NCI-H2081 (cell line): ENCODE results near the gene CXorf65.

Experiments
- DNase-seq, 2 experiments: peaks; one replicate each; lab custom pipeline; 2025; lab: John Stamatoyannopoulos, UW

CXorf65 gene

GRCh38 chrX:71107245-71107644 is 705 bp upstream of the CXorf65 start:
- DNase-seq = no peak

GRCh38 chrX:71105628-71106027 is 912 bp downstream of the CXorf65 start:
- no peak for DNase-seq

- DNase-seq = no peak
These were observed 3.2 kb downstream of the CXorf65 start for GRCh38 chrX:71103110-71103983.

- DNase-seq = no peak
These were observed 4.2 kb downstream of the CXorf65 start for GRCh38 chrX:71102292-71102691.

- DNase-seq = no peak
These were observed 5.7 kb downstream of the CXorf65 start for GRCh38 chrX:71100581-71101505.

- no peak for DNase-seq
These were observed 6.8 kb downstream of the CXorf65 start for GRCh38 chrX:71099736-71100135.

GRCh38 chrX:71098951-71099506 is 7.5 kb downstream of the CXorf65 start:
- no peak for DNase-seq

GRCh38 chrX:71098302-71098701 is 8.2 kb downstream of the CXorf65 start:
- DNase-seq = no peak

- no peak for DNase-seq
These were observed 9.8 kb downstream of the CXorf65 start for GRCh38 chrX:71096760-71097032.

GRCh38 chrX:71095981-71096759 is 10.4 kb downstream of the CXorf65 start:
- DNase-seq = peak in 1 of 2 experiments; percentile 63

GRCh38 chrX:71095555-71095980 is 11.0 kb downstream of the CXorf65 start, which contains the start of gene FOXO4:
TSS of gene FOXO4 (plus strand) at chrX:71095851. CDS start at chrX:71096529, 678 bp downstream.
- peak; percentile 73 to 90 for DNase-seq

GRCh38 chrX:71095033-71095432 is 11.5 kb downstream of the CXorf65 start:
- no peak for DNase-seq

- DNase-seq = no peak
These were observed 15.3 kb downstream of the CXorf65 start for GRCh38 chrX:71091263-71091662.

- DNase-seq = no peak
These were observed 20.6 kb downstream of the CXorf65 start for GRCh38 chrX:71085900-71086299.

GRCh38 chrX:71082822-71083221 is 23.7 kb downstream of the CXorf65 start:
- no peak for DNase-seq

- no peak for DNase-seq
These were observed 24.4 kb downstream of the CXorf65 start for GRCh38 chrX:71082124-71082647.

- no peak for DNase-seq
These were observed 25.0 kb downstream of the CXorf65 start for GRCh38 chrX:71081330-71082123.

GRCh38 chrX:71070531-71070930 is 36.0 kb downstream of the CXorf65 start:
- DNase-seq = no peak

- peak; percentile 93 to 97 for DNase-seq
These were observed 38.3 kb downstream of the CXorf65 start, which contains the start of gene SNX12 for GRCh38 chrX:71068044-71068918. TSS of gene SNX12 (minus strand) at chrX:71068334. CDS start at chrX:71068306, 28 bp downstream.

- DNase-seq = no peak
These were observed 38.9 kb downstream of the CXorf65 start for GRCh38 chrX:71067712-71068043.
